NCI-H345 treated with DMSO at 0.1 percent for 48 hours (cell line): ENCODE results near the gene PPFIBP1.

Experiments used
- DNase-seq: peaks from one replicate; lab custom pipeline; 2025; ENCODE audit not compliant: unreplicated experiment; lab: John Stamatoyannopoulos, UW

PPFIBP1 gene

DNA sequence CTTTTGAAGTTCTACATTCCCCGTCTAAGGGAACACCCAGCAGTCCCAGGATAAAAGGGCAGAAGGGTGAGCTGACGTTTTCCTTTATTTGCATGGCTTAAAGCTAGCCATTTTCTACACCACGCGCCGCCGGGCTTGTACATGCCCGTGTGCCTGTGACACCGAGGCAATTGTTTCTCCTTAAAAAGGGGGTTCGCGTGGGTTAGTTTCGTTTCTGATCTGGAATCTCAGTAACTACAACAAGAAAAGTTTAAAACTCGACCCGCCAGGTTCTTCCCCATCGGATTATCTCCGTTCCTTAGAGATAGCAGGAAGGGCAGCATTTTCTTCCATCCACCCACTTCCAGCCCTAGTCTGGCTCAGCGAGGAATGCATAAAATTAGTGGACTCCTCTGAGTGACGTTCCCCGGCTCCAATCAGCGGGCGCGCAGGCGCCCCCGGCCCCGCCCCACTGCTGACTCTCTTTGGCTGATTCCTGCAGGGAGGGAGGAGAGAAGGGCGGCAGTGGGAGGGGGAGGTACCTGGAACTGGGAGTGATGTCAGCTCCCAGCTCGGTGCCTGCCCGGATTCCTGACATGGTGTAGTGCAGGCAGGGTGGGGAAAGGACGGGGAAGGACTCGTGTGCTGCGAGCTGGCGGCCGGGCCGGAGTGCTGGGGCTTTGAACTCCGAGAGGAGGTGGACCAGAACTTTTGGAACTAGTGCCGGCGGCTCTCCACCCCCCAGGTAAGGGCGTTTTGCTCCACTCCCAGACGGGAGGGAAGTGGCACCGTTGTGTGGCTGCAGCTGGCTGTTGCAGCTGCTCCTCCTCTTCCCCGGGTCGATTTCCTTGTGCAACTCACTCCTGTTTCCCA is at the start of gene PPFIBP1:
TSS of gene PPFIBP1 (plus strand) at position 565 of the 852 bp plus-strand sequence. CDS start 109,191 bp downstream, outside the sequence.
- DNase-seq = peak; percentile 88

DNA sequence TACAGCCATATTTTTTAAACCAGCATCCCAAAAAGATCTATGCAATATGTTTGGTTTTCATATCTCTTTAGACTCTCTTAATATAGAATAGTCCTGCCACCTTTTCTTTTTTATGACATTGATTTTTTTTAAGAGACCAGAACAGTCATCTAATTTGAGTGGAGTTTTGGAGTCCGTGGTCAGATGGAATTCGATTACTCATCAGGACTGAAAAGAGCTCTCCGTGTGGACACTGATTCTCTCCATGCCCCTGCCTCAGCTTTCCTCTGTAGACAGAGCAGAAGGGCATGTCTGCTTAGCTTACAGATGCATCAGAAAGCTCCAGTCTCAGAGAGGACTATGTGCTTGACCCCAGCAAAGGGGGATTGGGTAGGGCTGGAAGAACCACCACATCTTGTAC is 49.7 kb upstream of the PPFIBP1 start:
- no peak for DNase-seq

DNA sequence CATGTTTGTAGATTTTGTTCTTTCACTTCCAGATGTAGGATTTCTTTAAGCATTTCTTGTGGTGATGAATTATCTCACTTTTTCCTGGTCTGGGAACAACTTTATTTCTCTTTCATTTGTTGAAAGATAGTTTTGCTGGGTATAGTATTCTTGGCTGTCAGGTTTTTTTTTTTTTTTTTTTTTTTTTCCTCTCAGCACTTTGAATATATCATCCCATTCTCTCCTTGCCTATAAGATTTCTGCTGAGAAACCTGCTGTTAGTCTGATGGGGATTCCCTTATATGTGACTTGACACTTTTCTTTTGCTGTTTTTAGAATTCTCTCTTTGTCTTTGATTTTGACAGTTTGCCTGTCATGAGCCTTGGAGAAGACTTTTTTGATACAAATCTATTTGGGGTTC is 47.0 kb upstream of the PPFIBP1 start:
- no peak for DNase-seq

DNA sequence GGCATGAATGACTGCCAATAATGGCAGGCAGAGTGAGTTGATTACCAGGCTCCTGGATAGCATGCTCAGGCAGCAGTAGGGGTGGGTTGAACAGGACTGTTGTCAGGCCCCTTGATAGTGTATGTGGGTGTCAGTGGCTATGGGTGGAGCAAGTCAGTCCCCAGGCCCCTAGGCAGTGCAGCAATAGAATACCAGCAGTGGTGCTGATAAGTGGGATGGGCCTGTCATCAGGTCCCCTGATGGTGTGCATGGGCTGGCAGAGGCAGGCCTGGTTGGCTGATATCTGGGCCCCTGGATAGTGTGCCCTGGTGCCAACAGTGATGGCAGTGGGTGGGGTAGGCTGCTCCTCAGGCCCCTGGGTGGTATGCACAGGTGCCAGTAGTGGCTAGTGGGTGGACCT is 45.1 kb upstream of the PPFIBP1 start:
- no peak for DNase-seq

DNA sequence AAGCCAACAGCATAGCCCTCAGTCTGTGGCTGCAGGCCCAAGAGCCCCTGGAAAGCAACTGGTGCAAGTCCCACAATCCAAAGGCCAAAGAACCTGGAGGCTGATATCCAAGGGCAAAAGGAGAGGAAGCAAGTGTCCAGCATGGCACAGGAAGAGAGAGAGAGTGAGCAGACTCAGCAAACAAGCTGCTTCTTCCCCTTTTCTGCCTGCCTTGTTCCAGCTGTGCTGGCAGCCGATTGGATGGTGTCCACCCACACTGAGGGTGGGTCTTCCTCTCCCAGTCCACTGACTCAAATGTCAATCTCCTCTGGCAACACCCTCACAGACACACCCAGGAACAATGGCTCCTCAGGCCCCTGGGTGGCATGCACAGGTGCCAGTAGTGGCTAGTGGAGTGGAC is 44.0 kb upstream of the PPFIBP1 start:
- DNase-seq = no peak

DNA sequence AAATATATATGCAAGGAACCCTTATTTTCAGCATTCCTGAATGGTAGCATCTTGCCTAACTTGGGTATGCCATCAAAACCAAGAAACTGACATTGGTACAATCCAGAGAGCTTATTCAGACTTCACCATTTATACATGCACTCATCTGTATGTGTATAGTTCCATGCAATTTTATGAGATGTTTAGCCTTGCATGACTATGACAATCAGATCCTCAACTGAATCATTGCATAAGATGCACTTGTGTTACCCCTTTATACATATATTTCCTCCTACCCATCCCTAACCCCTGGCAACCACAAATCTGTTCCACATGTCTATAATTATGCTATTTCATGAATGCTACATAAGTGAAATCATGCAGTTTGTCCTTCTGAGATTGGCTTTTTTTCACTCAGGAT is 37.0 kb upstream of the PPFIBP1 start:
- DNase-seq = no peak

DNA sequence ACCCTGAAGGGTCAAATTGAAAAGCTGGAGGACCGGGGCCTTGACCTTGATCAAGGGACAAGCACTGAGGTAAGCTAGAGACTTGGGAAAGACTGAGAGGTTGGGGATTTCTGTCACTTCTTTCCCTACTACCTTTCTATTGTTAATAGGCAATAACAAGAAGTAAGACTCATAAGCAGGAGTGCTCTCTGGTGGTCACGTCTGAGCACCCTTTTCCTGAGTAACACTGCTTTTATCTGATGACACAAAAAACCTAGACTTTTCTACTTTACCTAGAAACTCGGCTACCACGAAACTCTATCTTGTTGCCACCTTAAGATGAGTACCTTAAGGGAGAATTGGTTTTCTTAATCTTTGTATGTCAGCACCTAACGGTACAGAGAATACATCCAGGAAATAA is 35.5 kb upstream of the PPFIBP1 start:
- no peak for DNase-seq

DNA sequence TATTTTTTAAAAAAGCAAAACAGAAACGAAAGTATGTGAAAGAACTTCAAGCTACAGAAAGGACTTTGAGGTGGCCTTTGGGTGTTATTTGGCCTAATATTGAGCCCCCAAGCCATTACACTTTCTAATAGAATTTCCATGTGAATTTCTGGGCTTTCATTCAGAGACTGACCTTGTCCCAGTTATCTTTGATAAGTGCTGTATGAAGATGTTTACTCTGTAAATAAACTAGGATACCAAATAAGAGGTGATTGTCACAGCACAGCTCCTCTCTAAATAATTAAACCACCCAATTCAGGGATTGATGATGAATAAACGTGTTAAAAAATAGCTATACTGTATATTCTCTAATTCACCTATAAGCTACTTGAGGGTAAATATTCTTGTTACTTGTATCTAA is 32.8 kb upstream of the PPFIBP1 start:
- no peak for DNase-seq

DNA sequence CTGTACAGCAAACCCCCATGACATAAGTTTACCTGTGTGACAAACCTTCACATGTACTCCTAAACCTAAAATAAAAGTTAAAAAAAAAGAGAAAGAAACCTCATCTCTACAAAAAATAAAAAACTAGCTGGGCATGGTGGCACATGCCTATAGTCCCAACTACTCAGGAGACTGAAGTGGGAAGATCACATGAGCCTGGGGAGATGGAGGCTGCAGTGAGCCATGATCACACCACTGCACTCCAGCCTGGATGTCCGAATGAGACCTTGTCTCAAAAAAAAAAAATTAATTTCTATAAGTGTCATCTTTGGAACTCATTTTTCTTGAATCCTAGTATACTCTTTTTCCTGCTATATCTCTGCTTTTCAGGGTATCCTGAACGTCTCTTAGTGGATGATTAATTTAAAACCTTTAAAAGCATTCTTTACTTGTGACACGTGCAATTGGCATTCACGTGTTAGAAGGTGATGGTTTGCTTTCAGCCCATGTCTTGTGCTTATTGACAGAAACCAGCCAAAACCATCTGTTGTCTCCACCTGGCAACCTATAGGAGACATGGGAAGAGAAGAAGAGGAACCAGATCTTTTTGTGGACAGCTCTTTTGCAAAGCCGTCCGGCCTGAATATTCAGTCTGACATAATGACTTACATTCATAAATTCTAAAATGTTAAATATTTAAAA is 30.6 kb upstream of the PPFIBP1 start:
- DNase-seq = no peak

DNA sequence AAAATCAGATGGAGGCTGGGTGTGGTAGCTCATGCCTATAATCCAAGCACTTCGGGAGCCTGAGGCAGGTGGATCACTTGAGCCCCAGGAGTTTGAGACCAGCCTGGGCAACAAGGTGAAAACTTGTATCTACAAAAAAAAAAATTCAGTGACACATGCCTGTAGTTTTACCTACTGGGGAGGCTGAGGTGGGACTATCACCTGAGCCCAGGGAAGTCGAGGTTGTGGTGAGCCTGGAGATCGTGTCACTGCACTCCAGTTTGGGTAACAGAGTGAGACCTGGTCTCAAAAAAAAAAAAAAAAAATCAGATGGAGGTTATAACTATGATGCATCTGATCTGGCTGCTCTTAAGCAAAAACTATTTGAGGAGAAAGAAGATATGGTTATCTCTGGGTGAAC is 26.6 kb upstream of the PPFIBP1 start:
- no peak for DNase-seq

DNA sequence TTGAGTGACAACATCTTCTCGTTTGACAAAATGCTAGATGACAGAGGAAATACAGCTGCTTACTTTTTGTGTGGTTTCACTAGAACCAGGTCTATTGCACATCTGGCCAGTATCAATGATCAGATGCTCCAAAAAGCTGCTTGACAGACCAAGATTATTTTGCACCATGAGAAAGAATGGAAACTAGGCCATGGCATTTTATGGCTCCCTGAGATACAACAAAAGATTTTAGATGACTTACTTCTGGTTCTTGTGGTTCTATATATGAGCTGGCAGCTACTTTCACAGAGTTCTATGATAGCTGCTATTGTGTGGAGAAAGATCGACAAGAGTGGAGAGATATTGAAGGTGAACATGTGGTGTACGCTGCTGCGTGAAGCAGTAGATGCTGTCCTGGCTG is 25.9 kb upstream of the PPFIBP1 start:
- DNase-seq = no peak

DNA sequence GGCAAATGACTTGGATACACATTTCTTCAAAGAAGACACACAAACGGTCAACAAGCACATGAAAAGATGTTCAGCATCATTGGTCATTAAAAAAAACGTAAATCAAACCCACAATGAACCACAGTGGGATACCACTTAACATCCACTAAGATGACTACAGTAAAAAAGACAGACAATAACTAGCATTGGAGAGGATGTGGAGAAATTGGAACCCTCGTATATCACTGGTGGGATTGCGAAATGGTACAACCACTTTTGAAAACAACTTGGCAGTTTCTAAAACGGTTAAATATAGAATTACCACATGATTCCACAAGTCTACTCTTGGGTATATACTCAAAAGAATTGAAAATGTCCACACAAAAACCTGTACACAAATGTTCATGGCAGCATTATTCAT is 25.2 kb upstream of the PPFIBP1 start:
- no peak for DNase-seq

DNA sequence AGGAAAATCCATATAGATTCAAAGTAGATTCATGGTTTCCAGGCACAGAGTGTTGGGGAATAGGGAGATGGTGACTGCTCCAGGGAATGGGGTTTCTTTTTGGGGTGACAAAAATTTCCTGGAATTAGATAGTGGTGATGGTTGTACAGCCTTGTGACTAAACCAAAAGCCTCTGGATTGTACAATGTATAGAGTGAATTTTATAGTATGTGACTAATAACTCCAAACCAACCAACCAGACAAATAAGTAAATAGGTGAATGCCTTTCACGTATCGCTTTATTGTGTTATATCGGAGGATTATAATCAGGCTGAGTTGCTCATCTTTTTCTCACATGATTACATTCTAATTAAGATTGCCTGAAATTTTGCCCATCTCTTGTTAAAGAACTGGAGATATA is 24.6 kb upstream of the PPFIBP1 start:
- DNase-seq = no peak

DNA sequence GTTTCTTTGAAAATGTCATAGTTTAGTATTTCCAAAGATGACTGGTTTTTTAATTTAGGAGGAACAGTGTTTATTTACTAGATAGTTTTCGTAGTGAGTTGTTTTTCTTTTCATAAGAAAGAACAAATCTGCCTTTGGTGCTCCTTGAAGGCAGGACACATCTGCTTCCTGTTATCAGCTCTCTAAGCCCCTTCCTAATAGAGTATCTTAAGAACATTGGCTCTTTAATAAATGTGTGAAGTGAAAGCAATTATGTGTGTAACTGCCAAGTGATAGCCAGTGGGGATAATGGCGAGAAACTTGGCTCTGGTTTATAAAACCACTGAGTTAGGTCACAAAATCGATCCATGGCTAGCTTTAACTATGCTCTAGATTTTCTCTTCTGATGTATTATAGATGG is 23.5 kb upstream of the PPFIBP1 start:
- no peak for DNase-seq

DNA sequence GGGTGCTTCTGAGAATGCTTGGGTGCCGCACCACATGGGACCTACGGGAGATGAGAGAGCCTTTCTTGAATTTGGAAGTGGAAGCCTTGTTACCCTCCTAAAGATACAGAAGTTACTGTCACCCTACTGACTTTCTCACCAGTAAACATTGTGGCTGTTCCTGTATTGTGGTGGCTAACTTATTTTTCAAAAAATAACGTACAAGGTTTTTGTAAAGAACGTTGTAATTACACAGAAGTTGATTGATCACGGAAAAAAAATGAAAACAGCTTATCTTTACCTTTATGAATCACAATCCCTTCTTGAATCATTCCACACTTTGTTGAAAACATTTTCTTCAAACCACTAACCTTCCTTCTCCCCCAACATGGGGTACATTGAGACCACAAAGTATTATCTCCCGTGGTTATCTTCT is 22.0 kb upstream of the PPFIBP1 start:
- no peak for DNase-seq

DNA sequence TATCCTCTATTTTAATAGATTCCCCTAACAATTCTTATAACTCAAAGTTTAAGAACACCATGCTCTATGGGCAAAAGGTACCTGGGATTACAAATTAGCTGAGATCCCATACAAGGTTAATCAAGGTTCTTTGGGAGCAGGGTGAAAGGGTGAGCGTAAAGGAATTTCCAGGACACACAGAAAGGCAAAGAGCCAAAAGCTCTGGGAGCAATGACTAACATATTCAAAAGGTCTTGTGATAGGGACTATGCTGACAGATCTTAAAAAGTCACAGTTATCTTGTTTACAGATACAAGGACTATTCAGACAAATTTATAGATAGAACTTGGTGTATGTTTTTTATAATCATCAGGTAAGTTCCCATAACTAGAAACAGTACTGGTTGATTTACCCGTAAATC is 19.5 kb upstream of the PPFIBP1 start:
- no peak for DNase-seq

DNA sequence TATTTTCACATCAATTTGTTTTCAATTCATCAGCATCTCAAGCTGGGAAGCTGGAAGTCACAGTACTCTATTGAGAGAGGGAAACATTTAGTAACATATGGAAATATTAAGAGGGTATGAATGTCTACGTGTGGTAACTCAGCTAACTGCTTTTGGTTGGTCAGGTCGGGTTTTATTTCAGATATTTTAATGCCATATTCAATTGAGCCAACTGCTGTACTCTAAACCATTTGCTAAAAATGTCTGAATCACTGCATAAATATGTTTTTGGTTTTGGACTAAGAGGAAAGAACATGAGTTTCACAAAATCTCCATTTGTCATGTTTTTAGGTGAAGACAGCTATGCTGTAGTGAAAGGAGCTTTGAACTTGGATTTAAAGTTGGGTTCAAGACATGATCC is 18.9 kb upstream of the PPFIBP1 start:
- no peak for DNase-seq

DNA sequence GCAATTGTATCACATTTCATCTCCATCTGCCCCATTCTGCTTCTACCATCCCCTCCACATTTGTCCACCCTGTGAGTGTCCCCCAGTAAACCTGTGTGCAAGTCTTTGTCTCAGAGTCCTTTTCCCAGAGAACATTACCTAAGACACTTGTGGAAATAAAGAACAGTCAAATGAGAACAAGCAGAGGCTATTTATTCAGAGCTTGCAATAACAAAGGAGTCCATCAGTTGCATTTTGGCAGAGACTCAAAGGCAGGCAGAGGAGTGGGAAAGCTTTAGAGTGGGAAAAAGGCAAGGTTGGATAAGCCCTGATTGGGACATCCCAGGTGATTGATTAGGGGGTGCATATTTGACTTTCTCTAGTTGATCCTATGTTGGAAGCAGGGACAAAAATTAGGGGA is 18.2 kb upstream of the PPFIBP1 start:
- DNase-seq = no peak

DNA sequence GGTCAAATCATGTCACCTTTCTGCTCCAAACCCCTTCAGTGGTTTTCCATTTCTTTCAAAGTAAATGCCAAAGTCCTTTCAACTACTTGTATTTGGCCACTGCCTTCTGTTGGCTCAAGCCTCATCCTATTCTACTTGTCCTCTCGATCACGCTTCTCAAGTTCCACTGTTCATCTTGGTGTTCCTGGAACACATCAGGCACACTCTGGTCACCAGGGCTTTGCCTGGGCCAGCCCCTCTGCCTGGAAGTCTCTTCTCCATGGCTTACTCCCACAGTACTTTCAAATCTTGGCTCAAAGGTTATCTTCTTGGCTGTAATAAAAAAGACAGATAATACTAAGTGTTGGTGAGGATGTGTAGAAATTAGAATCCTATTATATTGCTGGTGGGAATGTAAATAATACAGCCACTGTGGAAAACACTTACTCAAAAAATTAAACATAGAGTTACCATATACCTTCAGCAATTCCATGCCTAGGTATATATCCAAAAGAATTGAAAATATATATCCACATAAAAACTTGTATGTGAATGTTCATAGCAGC is 17.3 kb upstream of the PPFIBP1 start:
- DNase-seq = no peak

DNA sequence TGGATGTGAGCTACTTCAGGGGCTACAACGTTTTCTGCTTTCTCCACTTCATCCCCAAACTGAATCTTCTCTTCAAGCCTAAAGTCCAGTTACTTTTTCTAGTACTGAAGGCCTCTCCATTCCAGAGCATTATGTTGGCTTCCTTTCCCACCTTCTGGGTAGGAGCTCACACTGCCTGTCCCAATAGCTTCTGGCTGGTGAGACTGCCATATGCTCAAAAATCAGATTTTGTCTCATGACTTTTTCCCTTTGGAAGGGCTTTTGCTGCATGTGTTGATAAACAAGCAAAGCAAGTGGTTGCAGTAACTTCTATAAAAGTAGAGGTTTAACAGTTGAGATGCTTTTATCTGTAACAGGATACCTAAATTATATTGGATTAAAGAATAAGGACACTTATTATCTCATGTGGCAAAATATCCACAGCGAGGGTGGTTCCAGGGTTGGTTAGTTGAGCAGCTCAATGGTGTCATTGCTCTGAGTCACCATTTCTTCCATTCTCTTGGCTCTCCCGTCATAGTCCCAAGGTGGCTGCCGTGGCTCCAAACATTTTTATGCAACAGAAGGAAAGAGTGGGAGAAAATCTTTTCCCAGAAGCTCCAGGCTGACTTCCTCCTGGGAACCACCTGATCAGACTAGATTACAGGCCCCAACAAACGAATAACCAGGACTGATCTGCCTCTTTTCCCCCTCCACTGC is 15.1 kb upstream of the PPFIBP1 start:
- DNase-seq = no peak

DNA sequence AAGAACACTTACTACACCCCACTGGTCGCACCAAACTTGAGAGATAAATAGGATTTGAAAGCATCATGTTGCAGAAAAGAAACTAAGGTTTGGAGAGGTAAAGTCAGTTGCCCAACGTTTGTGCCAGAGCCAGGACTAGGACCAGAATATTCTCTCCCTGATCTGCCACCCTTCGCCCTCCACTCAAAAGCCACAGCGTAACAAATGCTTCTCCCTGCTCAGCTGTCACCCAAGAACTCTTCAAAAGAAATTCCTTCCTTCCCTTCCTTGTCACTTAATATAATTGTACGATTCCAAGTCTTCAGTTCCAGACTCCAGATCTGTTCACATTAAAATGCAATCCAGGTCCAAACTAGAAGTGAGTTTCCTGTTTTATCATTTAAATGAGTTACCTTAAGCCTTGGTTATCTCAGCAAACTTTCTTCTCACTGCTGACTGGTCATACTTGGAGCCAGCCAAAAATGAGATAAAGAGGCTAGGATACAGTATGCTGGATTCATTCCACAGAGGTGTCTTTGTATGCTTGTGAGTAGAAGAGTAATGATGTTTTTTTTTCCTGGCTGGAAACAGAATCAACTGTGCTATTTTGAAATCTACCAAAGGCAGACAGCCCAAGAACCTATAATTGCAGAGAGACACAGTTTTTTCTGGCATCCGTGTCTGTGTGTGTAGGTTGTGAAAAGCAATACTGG is 12.8 kb upstream of the PPFIBP1 start:
- DNase-seq = no peak
